ENCODE measurements around the gene R3HCC1L.
A peak's percentile ranks its signal among the peaks of the same experiment; 100 is the strongest.
"Not testable (repeated sequence)": the region's sequence is repeated elsewhere in the genome, so short reads cannot be mapped to it uniquely, and the experiment has no call there.

Gene R3HCC1L

GRCh38 chr10:98133075-98133752, 1.2 kb upstream of the R3HCC1L start:
- not testable (repeated sequence) for DNase-seq

- no peak for DNase-seq
Measured at GRCh38 chr10:98134117-98134430, 383 bp upstream of the R3HCC1L start.

GRCh38 chr10:98135222-98135899, 904 bp downstream of the R3HCC1L start:
- no peak for DNase-seq

GRCh38 chr10:98136775-98137174, 2.3 kb downstream of the R3HCC1L start:
- not testable (repeated sequence) for DNase-seq

- DNase-seq, result no peak
Measured at GRCh38 chr10:98138031-98138430, 3.6 kb downstream of the R3HCC1L start.

- no peak for DNase-seq
Measured at GRCh38 chr10:98139431-98139830, 5.0 kb downstream of the R3HCC1L start.

- DNase-seq, result no peak
Measured at GRCh38 chr10:98141484-98142073, 7.1 kb downstream of the R3HCC1L start.

- DNase-seq, result no peak
Measured at GRCh38 chr10:98144985-98145384, 10.5 kb downstream of the R3HCC1L start.

- no peak for DNase-seq
Measured at GRCh38 chr10:98149858-98150257, 15.4 kb downstream of the R3HCC1L start.

GRCh38 chr10:98150544-98150943, 16.1 kb downstream of the R3HCC1L start:
- no peak for DNase-seq

GRCh38 chr10:98152778-98153177, 18.3 kb downstream of the R3HCC1L start:
- DNase-seq, result not testable (repeated sequence)

- DNase-seq, result not testable (repeated sequence)
Measured at GRCh38 chr10:98153213-98153958, 18.9 kb downstream of the R3HCC1L start.

GRCh38 chr10:98154076-98154475, 19.6 kb downstream of the R3HCC1L start:
- DNase-seq, result no peak

GRCh38 chr10:98158576-98158975, 24.1 kb downstream of the R3HCC1L start:
- DNase-seq, result no peak

- no peak for DNase-seq
Measured at GRCh38 chr10:98163941-98164340, 29.5 kb downstream of the R3HCC1L start.

- DNase-seq, result no peak
Measured at GRCh38 chr10:98167191-98167590, 32.7 kb downstream of the R3HCC1L start.

- DNase-seq, result no peak
Measured at GRCh38 chr10:98168147-98168546, 33.7 kb downstream of the R3HCC1L start.

- no peak for DNase-seq
Measured at GRCh38 chr10:98168766-98169165, 34.3 kb downstream of the R3HCC1L start.

GRCh38 chr10:98169379-98169778, 34.9 kb downstream of the R3HCC1L start:
- peak; percentile 19 for DNase-seq

- DNase-seq, result peak; percentile 23
Measured at GRCh38 chr10:98170249-98171117, 36.0 kb downstream of the R3HCC1L start.

- no peak for DNase-seq
Measured at GRCh38 chr10:98172073-98172472, 37.6 kb downstream of the R3HCC1L start.

- no peak for DNase-seq
Measured at GRCh38 chr10:98172495-98172894, 38.0 kb downstream of the R3HCC1L start.

- DNase-seq, result no peak
Measured at GRCh38 chr10:98173260-98173659, 38.8 kb downstream of the R3HCC1L start.
